ENCODE results near the gene KIF21B.

DNA sequence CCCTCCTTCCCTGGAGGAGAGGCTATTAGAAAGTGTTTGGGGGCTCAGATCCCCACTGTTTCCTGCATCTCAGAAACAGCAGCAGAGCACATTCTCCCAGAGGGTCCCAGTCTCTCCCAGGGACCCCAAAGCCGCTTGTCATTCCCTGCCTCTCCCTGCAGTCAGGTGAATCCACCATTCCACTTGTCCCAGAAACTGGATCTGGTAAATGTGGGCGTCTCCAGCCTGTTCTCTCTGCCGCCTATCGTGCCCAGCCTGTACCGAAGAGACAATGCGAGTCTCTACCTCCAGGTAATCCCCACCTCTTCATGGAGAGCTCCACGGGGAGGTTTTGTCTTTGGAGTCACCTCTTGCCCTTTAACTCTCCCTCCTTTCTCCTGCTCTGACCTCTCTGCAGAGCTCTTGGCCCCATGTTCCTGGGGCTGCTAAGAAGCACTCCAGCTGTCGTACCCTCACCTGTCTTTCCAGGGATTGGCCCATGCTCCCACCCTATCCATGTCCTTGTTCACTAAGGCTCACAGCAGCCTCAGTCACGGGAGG lies 101.9 kb downstream of the KIF21B start:
- TF ChIP-seq POLR2AphosphoS5 (IDR thresholded peaks at IDR 0.05; ENCODE audit: low read depth, low read length), result no peak
- TF ChIP-seq POLR2A (IDR thresholded peaks at IDR 0.05; ENCODE audit: low read depth, low read length), result no peak
- TF ChIP-seq TAF1 (IDR thresholded peaks at IDR 0.05; ENCODE audit: borderline replicate concordance, low read depth, low read length), result no peak
